ENCODE data around the gene CYP1B1.
A peak's percentile ranks its signal among the peaks of the same experiment; 100 is the strongest.
"Not testable (repeated sequence)": the region's sequence is repeated elsewhere in the genome, so short reads cannot be mapped to it uniquely, and the experiment has no call there.

CYP1B1 gene

GRCh38 chr2:38099099-38100028, 23.4 kb upstream of the CYP1B1 start:
- no peak for DNase-seq (ENCODE audit: low read depth, low spot score)

GRCh38 chr2:38098421-38099098, 22.6 kb upstream of the CYP1B1 start:
- no peak for DNase-seq (ENCODE audit: low read depth, low spot score)

DNA sequence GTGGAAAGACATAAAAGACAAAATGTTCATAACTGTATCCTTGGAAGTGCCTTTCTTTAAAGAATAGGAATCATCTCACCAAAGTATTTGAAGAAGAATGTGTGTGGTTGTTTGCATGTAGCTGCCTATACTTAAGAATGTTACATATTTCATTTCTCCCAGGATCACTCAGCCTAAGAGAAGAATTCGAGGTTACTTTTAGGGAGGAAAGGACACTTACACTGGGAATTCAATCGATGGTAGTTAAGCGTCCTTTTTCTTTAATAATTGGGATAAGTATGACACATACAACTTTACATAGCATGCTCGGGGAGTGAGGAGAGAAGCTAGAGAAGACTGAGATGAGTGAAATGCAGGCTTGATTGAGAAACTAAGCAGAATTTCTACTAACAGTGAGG, 22.0 kb upstream of the CYP1B1 start:
- DNase-seq (ENCODE audit: low read depth, low spot score) = no peak

GRCh38 chr2:38097258-38097987, 21.5 kb upstream of the CYP1B1 start:
- DNase-seq (ENCODE audit: low read depth, low spot score) = no peak

DNA sequence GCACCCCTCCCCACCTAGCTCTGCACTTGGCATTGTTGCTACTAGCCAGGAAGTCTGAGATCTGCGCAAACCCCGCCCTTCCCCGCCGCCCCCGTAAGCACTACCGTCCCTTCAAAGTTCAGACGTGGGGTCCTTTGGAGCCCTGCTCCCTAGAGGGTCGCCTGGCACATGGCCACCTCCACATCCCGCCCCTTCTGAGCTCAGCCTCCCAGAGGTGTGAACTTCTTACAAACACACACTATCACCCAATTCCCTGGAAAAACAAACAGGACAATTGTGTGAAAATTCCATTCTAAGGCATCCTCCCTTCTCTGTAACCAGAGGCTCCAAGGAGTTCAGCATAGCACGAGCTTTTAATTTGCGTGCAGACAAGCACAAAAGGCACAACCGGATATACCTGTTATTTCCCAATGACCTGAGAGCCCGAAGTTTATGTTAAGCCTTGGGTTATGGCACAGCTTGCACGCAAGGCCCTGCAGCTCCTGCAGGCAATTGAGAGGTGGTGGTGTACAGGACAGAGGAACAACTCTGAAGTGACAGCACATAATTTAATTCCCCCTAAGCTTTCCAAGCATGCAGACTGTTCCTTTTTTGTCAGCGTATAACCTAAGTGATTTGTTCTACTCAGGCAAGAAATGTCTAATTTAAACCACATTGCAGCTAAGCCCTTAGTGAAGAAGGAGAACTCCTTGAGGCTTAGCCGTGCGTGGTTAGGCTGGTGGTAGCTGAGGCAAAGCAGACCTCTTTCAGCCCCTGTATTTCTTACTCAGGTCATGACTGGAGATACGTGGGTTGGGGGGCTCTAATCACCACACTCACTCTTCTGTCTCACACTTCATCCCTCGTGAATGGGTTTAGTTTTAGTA, 20.3 kb upstream of the CYP1B1 start:
- no peak for DNase-seq (ENCODE audit: low read depth, low spot score)

DNA sequence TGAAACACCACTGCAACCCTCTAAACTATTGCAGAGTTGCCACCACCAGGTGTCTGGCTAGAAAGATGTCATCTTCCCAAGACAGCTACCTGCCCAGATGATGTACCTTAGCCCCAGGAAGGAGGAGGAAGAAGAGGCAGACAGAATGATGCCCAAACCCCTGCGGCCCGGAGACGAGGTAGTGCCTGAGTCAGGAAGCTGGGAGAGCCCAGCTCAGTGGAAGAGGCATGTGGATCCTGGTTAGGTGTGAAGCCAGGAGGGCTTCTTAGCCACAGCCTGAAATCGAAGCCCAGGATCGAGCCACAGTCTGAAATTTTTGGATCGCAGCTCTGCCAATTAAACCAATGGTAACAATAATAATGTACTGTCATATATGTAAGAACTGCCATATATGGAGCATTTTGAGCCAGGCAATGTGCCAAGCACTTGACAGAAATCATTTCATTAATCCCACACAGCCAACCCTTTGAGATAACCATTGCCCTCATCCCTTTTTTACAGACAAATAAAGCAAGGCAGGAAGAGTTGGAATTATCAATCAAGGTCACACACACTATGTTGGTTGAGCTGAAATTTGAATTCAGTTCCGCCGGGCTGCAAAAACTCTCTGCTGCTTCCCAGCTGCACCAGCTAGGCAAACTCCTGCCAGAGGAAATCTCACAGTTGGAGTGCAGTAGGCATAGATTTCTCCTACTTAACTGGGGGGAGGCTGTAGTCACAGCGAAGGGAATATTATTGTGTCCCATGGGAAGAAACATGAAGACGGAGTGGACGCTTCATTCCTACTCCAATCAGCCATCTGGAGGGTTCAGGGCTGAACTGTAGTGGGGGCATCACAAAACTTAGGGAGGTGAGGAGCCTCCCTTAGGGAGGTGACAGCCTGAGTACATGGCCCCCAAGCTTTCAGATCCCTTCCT, 19.4 kb upstream of the CYP1B1 start:
- no peak for DNase-seq (ENCODE audit: low read depth, low spot score)

DNA sequence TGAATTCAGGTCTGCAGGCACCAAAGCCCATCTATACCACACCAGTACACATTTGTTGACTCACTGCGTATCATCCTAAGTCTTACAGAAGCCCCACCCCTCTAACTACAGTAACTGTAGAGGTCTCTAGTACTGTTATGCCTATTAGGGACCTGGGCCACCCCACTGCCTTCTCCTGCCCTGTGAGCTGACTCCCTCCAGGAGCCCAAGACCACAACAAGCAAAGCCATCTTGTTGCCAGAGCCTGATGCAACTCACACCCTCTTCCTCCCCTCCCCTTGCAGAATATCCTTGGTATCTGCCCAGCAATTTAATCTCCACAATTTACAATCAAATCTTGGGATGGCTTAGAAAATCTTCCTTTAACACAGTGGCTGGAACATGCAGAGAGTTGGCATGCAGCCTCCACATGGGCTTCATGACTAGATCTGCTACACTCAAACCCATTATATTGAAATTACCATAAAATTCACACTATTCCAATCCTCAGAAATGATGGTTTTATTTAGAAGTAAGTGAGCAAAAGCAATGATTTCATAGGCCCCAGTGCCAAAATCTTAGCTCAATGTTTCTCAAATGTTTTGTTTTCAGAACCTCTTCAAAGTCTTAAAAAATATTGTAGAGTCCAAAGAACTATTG, 17.7 kb upstream of the CYP1B1 start:
- no peak for DNase-seq (ENCODE audit: low read depth, low spot score)

- peak; percentile 67 for DNase-seq (ENCODE audit: low read depth, low spot score)
Measured at GRCh38 chr2:38092196-38092902, 16.4 kb upstream of the CYP1B1 start.

DNA sequence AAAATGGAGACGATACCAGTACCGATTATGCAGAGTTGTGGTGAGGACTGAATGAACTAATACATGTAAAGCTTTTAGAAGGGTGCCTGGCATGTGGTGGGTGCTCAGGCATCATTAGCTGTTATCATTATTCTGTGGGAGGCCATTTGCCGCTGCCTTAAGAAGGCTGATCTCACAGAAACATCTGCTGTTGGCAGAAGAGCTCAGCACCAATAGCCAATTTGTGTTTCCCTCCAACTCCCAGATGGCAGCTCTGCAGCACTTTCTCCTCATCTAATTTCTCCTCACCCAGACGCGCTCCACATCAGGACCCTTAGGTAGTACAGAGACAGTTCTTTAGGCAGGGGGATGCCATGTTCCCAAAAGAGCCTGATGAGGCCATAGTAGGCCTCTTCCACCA, 15.8 kb upstream of the CYP1B1 start:
- DNase-seq (ENCODE audit: low read depth, low spot score) = no peak

DNA sequence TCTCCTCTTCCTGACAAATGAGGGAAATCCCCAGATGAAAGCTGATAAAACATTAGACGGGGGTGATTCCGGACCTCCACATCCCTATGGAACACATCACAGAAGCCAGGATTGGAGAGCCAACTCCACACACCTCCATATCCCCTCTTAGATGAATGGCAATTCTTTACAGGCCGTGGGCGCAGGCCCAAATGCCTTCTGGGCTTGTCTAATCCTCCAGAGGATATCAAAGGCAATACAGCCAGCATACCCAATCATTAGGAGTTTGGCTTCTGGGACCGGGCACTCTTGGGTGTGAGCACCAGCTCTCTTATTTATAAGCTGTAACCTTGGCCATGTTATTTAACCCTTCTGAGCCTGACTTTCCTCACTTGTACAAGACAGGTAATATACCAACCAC, 15.0 kb upstream of the CYP1B1 start:
- DNase-seq (ENCODE audit: low read depth, low spot score) = no peak

DNA sequence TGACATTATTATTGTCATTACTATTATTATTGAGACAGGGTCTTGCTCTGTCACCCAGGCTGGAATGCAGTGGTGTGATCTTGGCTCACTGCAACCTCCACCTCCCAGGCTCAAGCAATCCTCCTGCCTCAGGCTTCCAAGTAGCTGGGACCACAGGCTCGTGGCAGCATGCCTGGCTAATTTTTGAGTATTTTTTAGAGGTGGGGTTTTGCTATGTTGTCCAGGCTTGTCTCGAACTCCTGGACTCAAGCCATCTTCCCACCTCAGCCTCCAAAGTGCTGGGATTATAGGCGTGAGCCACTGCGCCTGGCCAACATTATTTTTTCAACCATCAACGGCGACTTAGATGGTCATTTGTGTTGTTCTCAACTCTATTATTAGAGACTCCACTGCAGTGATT, 14.3 kb upstream of the CYP1B1 start:
- not testable (repeated sequence) for DNase-seq (ENCODE audit: low read depth, low spot score)

DNA sequence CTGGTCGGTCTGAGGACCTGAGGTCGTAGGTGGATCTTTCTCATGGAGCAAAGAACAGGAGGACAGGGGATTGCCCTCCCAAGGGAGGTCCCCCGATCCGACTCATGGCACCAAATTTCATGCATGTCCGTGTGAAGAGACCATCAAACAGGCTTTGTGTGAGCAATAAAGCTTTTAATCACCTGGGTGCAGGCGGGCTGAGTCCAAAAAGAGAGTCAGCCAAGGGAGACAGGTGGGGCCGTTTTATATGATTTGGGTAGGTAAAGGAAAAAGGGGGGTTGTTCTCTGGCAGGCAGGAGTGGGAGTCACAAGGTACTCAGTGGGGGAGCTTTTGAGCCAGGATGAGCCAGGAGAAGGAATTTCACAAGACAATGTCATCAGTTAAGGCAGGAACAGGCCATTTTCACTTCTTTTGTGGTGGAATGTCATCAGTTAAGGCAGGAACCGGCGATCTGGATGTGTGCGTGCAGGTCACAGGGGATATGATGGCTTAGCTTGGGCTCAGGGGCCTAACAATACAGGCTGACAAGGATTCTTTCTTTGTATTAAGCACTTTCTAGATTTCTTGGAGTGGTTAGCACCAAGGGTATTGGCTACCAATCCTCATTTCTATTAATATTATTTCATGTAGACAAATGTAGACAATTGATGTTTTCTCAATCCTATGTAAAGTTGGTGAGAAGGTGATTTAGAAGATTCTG, 10.2 kb upstream of the CYP1B1 start:
- not testable (repeated sequence) for DNase-seq (ENCODE audit: low read depth, low spot score)

GRCh38 chr2:38084556-38084955, 8.6 kb upstream of the CYP1B1 start:
- not testable (repeated sequence) for DNase-seq (ENCODE audit: low read depth, low spot score)

DNA sequence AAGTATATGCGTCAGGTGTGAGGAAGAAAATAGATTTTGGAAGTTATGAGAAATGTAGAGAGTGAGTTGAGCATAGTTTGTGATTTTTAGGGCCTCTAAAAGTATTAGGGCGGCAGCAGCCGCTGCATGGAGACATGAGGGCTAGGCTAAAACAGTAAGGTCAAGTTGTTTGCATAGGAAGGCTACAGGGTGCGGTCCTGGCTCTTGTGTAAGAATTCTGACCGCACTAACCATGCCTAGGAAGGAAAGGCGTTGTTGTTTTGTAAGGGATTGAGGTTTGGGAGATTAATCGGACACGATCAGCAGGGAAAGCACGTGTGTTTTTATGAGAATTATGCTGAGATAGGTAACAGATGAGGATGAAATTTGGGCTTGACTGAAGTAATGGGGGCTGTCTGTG, 6.8 kb upstream of the CYP1B1 start:
- not testable (repeated sequence) for DNase-seq (ENCODE audit: low read depth, low spot score)

- DNase-seq (ENCODE audit: low read depth, low spot score) = no peak
Measured at GRCh38 chr2:38080346-38080745, 4.4 kb upstream of the CYP1B1 start.

GRCh38 chr2:38079116-38080052, 3.4 kb upstream of the CYP1B1 start:
- no peak for DNase-seq (ENCODE audit: low read depth, low spot score)

- DNase-seq (ENCODE audit: low read depth, low spot score) = no peak
Measured at GRCh38 chr2:38077431-38077769, 1.4 kb upstream of the CYP1B1 start.

All from smooth muscle cell of the brain vasculature (primary cell).